Measurements from ENCODE around the gene SLC35B2. TPM values are rescaled to one million over a fixed set of nuclear protein-coding genes. Genes with fewer than 3 reads are reported as not detected.

SLC35B2 gene
- total and polyA plus RNA-seq, 9 of the 15 experiments (the other 6 are each of a cell fraction or from before 2014, with no cell fraction given) = 14.5 to 59.1 (median 47.1) TPM

DNA sequence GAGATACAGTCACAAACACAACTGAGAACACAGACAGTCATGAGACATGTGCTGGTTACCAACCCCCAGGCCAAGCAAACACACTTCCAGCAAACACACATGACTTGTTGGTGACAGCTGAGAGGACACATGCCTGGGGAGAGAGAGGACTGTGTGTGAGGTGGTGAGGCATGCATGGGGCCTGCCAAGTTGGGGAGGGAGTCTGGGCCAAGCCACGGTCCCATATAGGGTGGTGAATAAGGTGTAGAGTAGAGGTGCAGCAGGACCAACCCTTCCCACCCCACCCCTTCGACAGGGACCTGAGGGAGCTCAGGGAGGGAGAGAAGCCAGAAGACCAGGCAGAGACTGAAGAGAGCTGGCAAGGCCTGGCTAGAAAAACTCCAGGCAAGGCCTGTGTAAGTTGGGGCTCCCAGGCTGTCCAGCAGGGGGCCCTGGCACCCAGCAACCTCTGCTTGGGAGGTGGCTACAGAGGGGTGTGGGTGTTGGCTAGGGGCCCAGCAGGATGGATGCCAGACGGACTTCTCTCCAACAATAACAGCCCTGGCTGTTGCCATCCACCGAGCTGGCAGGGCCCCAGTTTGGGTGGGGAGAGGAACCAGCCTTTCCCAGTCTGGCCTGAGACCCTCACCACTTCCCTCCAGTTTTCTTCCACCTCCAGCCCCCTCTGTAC lies 35.9 kb downstream of the SLC35B2 start (continued):
- TF ChIP-seq PREB (CRISPR knock-in tag; IDR thresholded peaks at IDR 0.05) (no peak), MTA1 (IDR thresholded peaks at IDR 0.05; ENCODE audit: borderline replicate concordance) (no peak), KDM5B (IDR thresholded peaks at IDR 0.05; ENCODE audit: insufficient replicate concordance, low read depth, low read length) (peak; percentile 14), RBBP5 (IDR thresholded peaks at IDR 0.05; ENCODE audit: borderline replicate concordance, insufficient read depth, low read length, poor library complexity, severe bottlenecking) (no peak), NR2C1 (IDR thresholded peaks at IDR 0.05) (no peak), NR2C1 (tag; IDR thresholded peaks at IDR 0.05) (no peak), ZBTB49 (CRISPR knock-in tag; IDR thresholded peaks at IDR 0.05; ENCODE audit: borderline replicate concordance) (no peak), STAT6 (CRISPR knock-in tag; IDR thresholded peaks at IDR 0.05) (no peak), KAT8 (IDR thresholded peaks at IDR 0.05; ENCODE audit: low read depth) (no peak), OTX1 (CRISPR knock-in tag; IDR thresholded peaks at IDR 0.05) (no peak), GATA2 (CRISPR knock-in tag; IDR thresholded peaks at IDR 0.05) (no peak), MAFK (IDR thresholded peaks at IDR 0.05; ENCODE audit: low read length) (no peak), NR1H2 (CRISPR knock-in tag; IDR thresholded peaks at IDR 0.05) (no peak)
- TF ChIP-seq, protein P1, sequence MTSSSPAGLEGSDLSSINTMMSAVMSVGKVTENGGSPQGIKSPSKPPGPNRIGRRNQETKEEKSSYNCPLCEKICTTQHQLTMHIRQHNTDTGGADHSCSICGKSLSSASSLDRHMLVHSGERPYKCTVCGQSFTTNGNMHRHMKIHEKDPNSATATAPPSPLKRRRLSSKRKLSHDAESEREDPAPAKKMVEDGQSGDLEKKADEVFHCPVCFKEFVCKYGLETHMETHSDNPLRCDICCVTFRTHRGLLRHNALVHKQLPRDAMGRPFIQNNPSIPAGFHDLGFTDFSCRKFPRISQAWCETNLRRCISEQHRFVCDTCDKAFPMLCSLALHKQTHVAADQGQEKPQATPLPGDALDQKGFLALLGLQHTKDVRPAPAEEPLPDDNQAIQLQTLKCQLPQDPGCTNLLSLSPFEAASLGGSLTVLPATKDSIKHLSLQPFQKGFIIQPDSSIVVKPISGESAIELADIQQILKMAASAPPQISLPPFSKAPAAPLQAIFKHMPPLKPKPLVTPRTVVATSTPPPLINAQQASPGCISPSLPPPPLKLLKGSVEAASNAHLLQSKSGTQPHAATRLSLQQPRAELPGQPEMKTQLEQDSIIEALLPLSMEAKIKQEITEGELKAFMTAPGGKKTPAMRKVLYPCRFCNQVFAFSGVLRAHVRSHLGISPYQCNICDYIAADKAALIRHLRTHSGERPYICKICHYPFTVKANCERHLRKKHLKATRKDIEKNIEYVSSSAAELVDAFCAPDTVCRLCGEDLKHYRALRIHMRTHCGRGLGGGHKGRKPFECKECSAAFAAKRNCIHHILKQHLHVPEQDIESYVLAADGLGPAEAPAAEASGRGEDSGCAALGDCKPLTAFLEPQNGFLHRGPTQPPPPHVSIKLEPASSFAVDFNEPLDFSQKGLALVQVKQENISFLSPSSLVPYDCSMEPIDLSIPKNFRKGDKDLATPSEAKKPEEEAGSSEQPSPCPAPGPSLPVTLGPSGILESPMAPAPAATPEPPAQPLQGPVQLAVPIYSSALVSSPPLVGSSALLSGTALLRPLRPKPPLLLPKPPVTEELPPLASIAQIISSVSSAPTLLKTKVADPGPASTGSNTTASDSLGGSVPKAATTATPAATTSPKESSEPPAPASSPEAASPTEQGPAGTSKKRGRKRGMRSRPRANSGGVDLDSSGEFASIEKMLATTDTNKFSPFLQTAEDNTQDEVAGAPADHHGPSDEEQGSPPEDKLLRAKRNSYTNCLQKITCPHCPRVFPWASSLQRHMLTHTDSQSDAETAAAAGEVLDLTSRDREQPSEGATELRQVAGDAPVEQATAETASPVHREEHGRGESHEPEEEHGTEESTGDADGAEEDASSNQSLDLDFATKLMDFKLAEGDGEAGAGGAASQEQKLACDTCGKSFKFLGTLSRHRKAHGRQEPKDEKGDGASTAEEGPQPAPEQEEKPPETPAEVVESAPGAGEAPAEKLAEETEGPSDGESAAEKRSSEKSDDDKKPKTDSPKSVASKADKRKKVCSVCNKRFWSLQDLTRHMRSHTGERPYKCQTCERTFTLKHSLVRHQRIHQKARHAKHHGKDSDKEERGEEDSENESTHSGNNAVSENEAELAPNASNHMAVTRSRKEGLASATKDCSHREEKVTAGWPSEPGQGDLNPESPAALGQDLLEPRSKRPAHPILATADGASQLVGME (CRISPR knock-in tag; IDR thresholded peaks at IDR 0.05) = no peak

Data from K562 (cell line).